Neural progenitor cell (in vitro differentiated cells): ENCODE results near the gene SRGAP3.

Experiments used
- CTCF ChIP-seq: fragments of 200-600 bp; sonication (generic); IDR thresholded peaks from 2 replicates; pipeline ENCODE4 v1.5.1; 2017; ENCODE audit warnings: antibody characterized with exemption, mild to moderate bottlenecking
- EZH2 ChIP-seq: fragments of 200-600 bp; sonication (generic); IDR thresholded peaks from 2 replicates; pipeline ENCODE4 v1.6.1; 2017; ENCODE audit warnings: antibody characterized with exemption, mild to moderate bottlenecking, moderate library complexity
- EZH2phosphoT487 ChIP-seq: fragments of 200-600 bp; sonication (generic); IDR thresholded peaks from 2 replicates; pipeline ENCODE4 v1.6.1; 2017; ENCODE audit warnings: antibody characterized with exemption

- TF ChIP-seq CTCF, result no peak
- no peak for TF ChIP-seq EZH2phosphoT487
- no peak for TF ChIP-seq EZH2
Measured at GRCh38 chr3:9124730-9125129, 124.7 kb downstream of the SRGAP3 start.
